B cell (primary cell): ENCODE measurements around the gene MPDZ. TPM values are rescaled to one million over a fixed set of nuclear protein-coding genes. Genes with fewer than 3 reads are reported as not detected.

ENCODE experiments used
- ATAC-seq: fragments of 200-7000 bp; cut with Tn5 transposase; one replicate; pipeline ENCODE4 v1.10.0; 2021; ENCODE audit warnings: low read depth, mild to moderate bottlenecking, moderate number of reproducible peaks, moderate library complexity
- CTCF ChIA-PET: fragments of 350-600 bp; sonication (Branson Sonifier 250); formaldehyde crosslinking; loops from one replicate; lab custom pipeline; 2021; ENCODE audit warnings: antibody characterized with exemption, inconsistent platforms; lab: Charles Lee
- POLR2A ChIA-PET: fragments of 350-600 bp; sonication (Branson Sonifier 250); formaldehyde crosslinking; loops from one replicate; lab custom pipeline; 2021; ENCODE audit warnings: antibody characterized with exemption; lab: Charles Lee
- DNase-seq: peaks from one replicate; pipeline ENCODE4 v3.0.0; 2013
- H2AFZ ChIP-seq: 2 replicates; pipeline ENCODE4 v1.6.1; 2012; ENCODE audit warnings: mild to moderate bottlenecking, low read depth, low read length; ENCODE audit not compliant: insufficient read depth, poor library complexity, severe bottlenecking
- H3K27ac ChIP-seq, 2 donors: 1 replicate in 1 of 2; 2 replicates in 1 of 2; pipeline ENCODE4 v1.5.1; 2012 to 2013; ENCODE audit warnings: low read length in 2 of 2, mild to moderate bottlenecking in 2 of 2, moderate library complexity in 1 of 2
- H3K27me3 ChIP-seq, 4 experiments: fragments of 200-600 bp in 1 of 4; sonication (generic) in 1 of 4; replicated peaks in 1 of 4; 1 replicate in 2 of 4; 2 replicates in 2 of 4; pipeline versions ENCODE4 v1.6.1 to v1.7.0; 2013 to 2016; ENCODE audit warnings: low read length in 3 of 4, mild to moderate bottlenecking in 2 of 4, mixed read lengths in 1 of 4, moderate library complexity in 1 of 4; ENCODE audit not compliant: insufficient read depth in 4 of 4, control insufficient read depth in 3 of 4; ENCODE audit errors: control extremely low read depth in 1 of 4
- H3K36me3 ChIP-seq, 2 experiments: replicated peaks in 1 of 2; 1 replicate in 1 of 2; 2 replicates in 1 of 2; pipeline versions ENCODE4 v1.6.1 to v1.7.1; 2013; ENCODE audit warnings: low read length in 1 of 2; ENCODE audit not compliant: insufficient read depth in 2 of 2, control insufficient read depth in 1 of 2; ENCODE audit errors: control extremely low read depth in 1 of 2, extremely low read depth in 1 of 2
- H3K4me1 ChIP-seq, 2 donors: fragments of 200-600 bp in 1 of 2; sonication (generic) in 1 of 2; 1 replicate in 1 of 2; 2 replicates in 1 of 2; pipeline versions ENCODE4 v1.5.1 to v1.6.1; 2013 to 2017; ENCODE audit warnings: low read length in 2 of 2; ENCODE audit not compliant: control insufficient read depth in 2 of 2, insufficient read depth in 2 of 2
- H3K4me2 ChIP-seq: replicated peaks from 2 replicates; pipeline ENCODE3; 2012; ENCODE audit warnings: mild to moderate bottlenecking, low read depth, low read length; ENCODE audit not compliant: poor library complexity, severe bottlenecking
- H3K4me3 ChIP-seq, 5 experiments: fragments of 200-600 bp in 1 of 5; sonication (generic) in 1 of 5; 1 replicate in 3 of 5; 2 replicates in 2 of 5; pipeline versions ENCODE4 v1.5.1 to v1.7.0; 2011 to 2016; ENCODE audit warnings: low read length in 4 of 5, mild to moderate bottlenecking in 4 of 5, low read depth in 2 of 5, control low read depth in 1 of 5, moderate library complexity in 1 of 5; ENCODE audit not compliant: insufficient read depth in 1 of 5; ENCODE audit errors: control extremely low read depth in 1 of 5, extremely low read depth in 1 of 5
- H3K79me2 ChIP-seq: fragments of 200-600 bp; sonication (generic); one replicate; pipeline ENCODE4 v1.6.0; 2016; ENCODE audit warnings: low read length; ENCODE audit not compliant: control insufficient read depth, insufficient read depth
- H3K9ac ChIP-seq: fragments of 200-600 bp; sonication (generic); 2 replicates; pipeline ENCODE4 v1.6.1; 2017; ENCODE audit warnings: mild to moderate bottlenecking, low read length, moderate library complexity
- H3K9me3 ChIP-seq, 3 donors: one replicate each; pipeline versions ENCODE4 v1.6.1 to v1.7.1; 2013; ENCODE audit warnings: low read length in 2 of 3; ENCODE audit not compliant: control insufficient read depth in 2 of 3, insufficient read depth in 1 of 3; ENCODE audit errors: control extremely low read depth in 1 of 3
- H4K20me1 ChIP-seq: 2 replicates; pipeline ENCODE4 v1.6.0; 2012; ENCODE audit warnings: mild to moderate bottlenecking, low read length; ENCODE audit not compliant: insufficient read depth, control insufficient read depth, poor library complexity, severe bottlenecking
- H3K27ac Mint-ChIP-seq: one replicate; pipeline ENCODE4 v1.8.0; 2021; ENCODE audit warnings: mixed read lengths
- H3K27me3 Mint-ChIP-seq: one replicate; pipeline ENCODE4 v1.8.0; 2021; ENCODE audit warnings: mixed read lengths
- H3K4me1 Mint-ChIP-seq: one replicate; pipeline ENCODE4 v1.8.0; 2021; ENCODE audit warnings: mixed read lengths
- H3K4me3 Mint-ChIP-seq: one replicate; pipeline ENCODE4 v1.8.0; 2021; ENCODE audit warnings: mixed read lengths
- H3K9me3 Mint-ChIP-seq: one replicate; pipeline ENCODE4 v1.8.0; 2022; ENCODE audit warnings: mixed read lengths; ENCODE audit not compliant: insufficient read depth
- EZH2 ChIP-seq: IDR thresholded peaks from 2 replicates; pipeline ENCODE4 v1.6.1; 2012; ENCODE audit warnings: borderline replicate concordance, low read depth, mild to moderate bottlenecking, moderate library complexity, low read length; ENCODE audit not compliant: insufficient read depth, poor library complexity, severe bottlenecking
- WGBS: methylation state at CpG from one replicate; pipeline ENCODE4 v1.1.5; 2013; ENCODE audit warnings: missing lambda C conversion rate; ENCODE audit not compliant: insufficient coverage; 5-methylcytosine and 5-hydroxymethylcytosine counted together
- intact Hi-C: fragments of 100-400 bp; cut with micrococcal nuclease; formaldehyde crosslinking; loops from one replicate; pipeline ENCODE4 v1.10.0; 2022
- polyA plus RNA-seq: library from polyadenylated mRNA; depleted of rRNA; stranded (reverse); fragments of >200 nt; gene quantifications from 2 replicates; pipeline ENCODE4 v1.2.3, GENCODE V29; 2012
- total RNA-seq, 2 donors: library from RNA; stranded (reverse); fragments of 120-200 nt in 1 of 2; gene quantifications; 1 replicate in 1 of 2; 2 replicates in 1 of 2; pipeline versions ENCODE4 v1.2.3 to v1.2.4, GENCODE V29; 2013 to 2022
- TF ChIP-seq, protein P1 (sequence below): fragments of 200-600 bp; IDR thresholded peaks from one replicate; pipeline ENCODE4 v1.8.0; 2022; ENCODE audit warnings: antibody characterized with exemption, mild to moderate bottlenecking

The MPDZ gene
- total and polyA plus RNA-seq, 2 donors (not counting 1 experiment from before 2014, with no cell fraction given) = not detected

DNA sequence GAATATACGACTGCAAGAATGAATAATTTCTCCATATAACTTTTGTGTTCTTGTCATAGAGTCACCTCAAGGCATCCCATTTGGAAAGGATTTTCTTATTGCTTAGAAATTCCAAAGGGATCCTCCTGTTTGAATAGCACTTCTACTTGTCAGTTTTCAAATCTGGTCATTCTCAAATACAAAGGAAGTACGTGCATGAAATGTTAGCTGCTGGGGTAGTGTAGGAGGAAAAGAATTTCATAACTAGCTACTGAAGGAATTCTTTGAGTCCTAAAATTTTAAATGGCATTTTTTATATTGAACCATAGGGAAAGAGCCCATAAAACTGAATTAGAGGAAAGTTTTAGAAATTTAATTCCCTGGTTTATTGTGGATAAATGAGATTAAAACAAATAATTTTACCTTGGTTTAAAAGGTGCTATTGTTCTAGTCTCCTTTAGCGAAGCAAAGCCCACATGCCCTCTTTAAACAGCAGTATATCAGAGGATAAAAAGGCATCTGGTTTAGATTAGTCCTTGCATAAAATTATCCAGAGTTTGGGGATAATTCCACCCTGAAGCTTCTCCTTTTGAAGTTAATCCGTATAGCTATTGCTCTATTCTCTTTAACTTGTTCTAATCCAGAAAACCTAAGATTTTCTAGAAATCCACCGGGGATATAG is 2.0 kb upstream of the MPDZ start:
- Histone ChIP-seq H3K4me1 (no peaks in the 10 kb centered on the region), H3K4me2 (no peak overlapping the region), H3K9ac (no peak overlapping the region), H2AFZ (no peak overlapping the region), H3K27me3 (peaks cover 0 to 12% (median 2%) of the 10 kb centered on the region in 4 experiments), H3K27ac (no peak overlapping the region), H3K4me3 (no peak overlapping the region), H3K79me2 (no peaks in the 10 kb centered on the region), H3K9me3 (peaks cover 0 to 7% (median 0%) of the 10 kb centered on the region in 3 donors), H4K20me1 (no peaks in the 10 kb centered on the region), H3K36me3 (no peaks in the 10 kb centered on the region)
- intact Hi-C loops = no loop called here
- TF ChIP-seq, protein P1, sequence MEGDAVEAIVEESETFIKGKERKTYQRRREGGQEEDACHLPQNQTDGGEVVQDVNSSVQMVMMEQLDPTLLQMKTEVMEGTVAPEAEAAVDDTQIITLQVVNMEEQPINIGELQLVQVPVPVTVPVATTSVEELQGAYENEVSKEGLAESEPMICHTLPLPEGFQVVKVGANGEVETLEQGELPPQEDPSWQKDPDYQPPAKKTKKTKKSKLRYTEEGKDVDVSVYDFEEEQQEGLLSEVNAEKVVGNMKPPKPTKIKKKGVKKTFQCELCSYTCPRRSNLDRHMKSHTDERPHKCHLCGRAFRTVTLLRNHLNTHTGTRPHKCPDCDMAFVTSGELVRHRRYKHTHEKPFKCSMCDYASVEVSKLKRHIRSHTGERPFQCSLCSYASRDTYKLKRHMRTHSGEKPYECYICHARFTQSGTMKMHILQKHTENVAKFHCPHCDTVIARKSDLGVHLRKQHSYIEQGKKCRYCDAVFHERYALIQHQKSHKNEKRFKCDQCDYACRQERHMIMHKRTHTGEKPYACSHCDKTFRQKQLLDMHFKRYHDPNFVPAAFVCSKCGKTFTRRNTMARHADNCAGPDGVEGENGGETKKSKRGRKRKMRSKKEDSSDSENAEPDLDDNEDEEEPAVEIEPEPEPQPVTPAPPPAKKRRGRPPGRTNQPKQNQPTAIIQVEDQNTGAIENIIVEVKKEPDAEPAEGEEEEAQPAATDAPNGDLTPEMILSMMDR = no peak
- no peak for TF ChIP-seq EZH2
- DNase-seq = no peak
- Mint-ChIP-seq H3K27me3 (peaks cover 20% of the 10 kb centered on the region), H3K4me3 (no peak overlapping the region), H3K27ac (no peak overlapping the region), H3K4me1 (no peaks in the 10 kb centered on the region), H3K9me3 (no peaks in the 10 kb centered on the region)
- ATAC-seq = no peak
- CTCF ChIA-PET = no interaction called here
- no CpG with 5 or more reads among the region's 5 CpGs for WGBS
- POLR2A ChIA-PET = no interaction called here

DNA sequence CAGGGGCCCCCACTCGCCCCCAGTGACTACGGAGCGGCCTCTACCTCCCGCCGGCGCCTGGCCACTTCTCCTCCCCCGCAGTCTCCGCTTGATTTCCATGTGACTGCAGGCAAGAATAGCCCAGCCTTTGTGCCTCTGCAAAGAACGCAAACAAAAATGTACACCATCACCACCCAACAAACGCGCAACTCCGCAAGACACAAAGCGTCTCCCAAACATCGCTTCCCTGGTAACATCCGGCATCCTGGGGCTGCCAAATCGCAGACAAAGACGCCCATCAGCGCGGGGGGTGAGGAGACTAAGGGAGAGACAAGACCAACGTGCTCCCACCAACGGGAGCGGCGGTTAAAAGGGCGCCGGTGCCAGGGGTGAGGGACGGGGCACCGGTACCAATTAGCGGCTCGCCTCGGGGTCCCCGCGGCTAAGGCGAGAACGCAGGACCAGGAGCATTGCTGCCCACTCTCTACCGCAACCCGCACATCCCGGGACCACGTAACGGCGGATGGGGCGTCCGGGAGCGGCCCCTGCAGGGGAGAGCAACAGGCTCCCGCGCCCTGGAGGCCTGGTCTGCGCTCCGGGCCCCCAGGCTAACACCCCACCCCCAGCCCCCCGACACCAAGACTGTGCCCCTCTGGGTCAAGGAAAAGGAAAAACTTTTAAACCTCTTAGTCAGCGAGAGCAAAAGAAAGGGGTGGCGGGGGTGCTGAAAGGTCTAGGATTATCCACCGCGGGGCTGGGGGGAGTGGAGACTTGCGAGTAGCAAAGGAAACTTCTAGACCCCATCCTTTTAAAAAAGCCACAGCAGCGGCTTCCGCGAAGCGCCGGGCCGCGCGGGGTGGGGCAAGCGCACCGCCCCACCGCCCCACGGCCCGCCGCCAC is 885 bp downstream of the MPDZ start:
- ATAC-seq = no peak
- H3K9ac ChIP-seq = no peak overlapping the region
- H3K4me2 ChIP-seq = no peak overlapping the region
- H3K4me1 ChIP-seq = no peaks in the 10 kb centered on the region
- WGBS = 11% methylated on average over 40 of the region's 67 CpGs
- no peaks in the 10 kb centered on the region for H3K9me3 Mint-ChIP-seq
- ChIA-PET CTCF (no interaction called here), POLR2A (no interaction called here)
- H3K27ac Mint-ChIP-seq = no peak overlapping the region
- no peak overlapping the region for H3K27ac ChIP-seq
- no peak overlapping the region for H3K4me3 ChIP-seq
- no peaks in the 10 kb centered on the region for H3K36me3 ChIP-seq
- no peak overlapping the region for H2AFZ ChIP-seq
- H3K4me3 Mint-ChIP-seq = no peak overlapping the region
- no peak for DNase-seq
- peaks cover 0 to 12% (median 2%) of the 10 kb centered on the region in 4 experiments for H3K27me3 ChIP-seq
- no peaks in the 10 kb centered on the region for H3K4me1 Mint-ChIP-seq
- H3K9me3 ChIP-seq = peaks cover 0 to 7% (median 0%) of the 10 kb centered on the region in 3 donors
- H4K20me1 ChIP-seq = no peaks in the 10 kb centered on the region
- H3K79me2 ChIP-seq = no peaks in the 10 kb centered on the region
- TF ChIP-seq, protein P1 = no peak
- TF ChIP-seq EZH2 = no peak
- H3K27me3 Mint-ChIP-seq = peaks cover 20% of the 10 kb centered on the region
- intact Hi-C loops = no loop called here
